ENCODE results near the gene QSOX2. TPM values are rescaled to one million over a fixed set of nuclear protein-coding genes. Genes with fewer than 3 reads are reported as not detected.

Gene QSOX2
- polyA plus RNA-seq (ENCODE audit: insufficient read depth in 1 of 5, insufficient read length in 5 of 5, low replicate concordance in 1 of 5): 10 to 100 TPM in 4 of 5 donors, 1 to 10 TPM in 1; 9.1 to 12.5 (median 11.9) TPM
- long read RNA-seq, donor 1, full-length matches to known transcripts: 3 of 3 reads
- long read RNA-seq, donor 1, partial matches to known transcripts: 0 of 3 reads
- long read RNA-seq, donor 1, other reads (novel, unspliced or antisense): 0 of 3 reads
- long read RNA-seq, donor 2, full-length matches to known transcripts: 1 of 1 reads
- long read RNA-seq, donor 2, partial matches to known transcripts: 0 of 1 reads
- long read RNA-seq, donor 2, other reads (novel, unspliced or antisense): 0 of 1 reads
- long read RNA-seq, donor 3, full-length matches to known transcripts: 1 of 1 reads
- long read RNA-seq, donor 3, partial matches to known transcripts: 0 of 1 reads
- long read RNA-seq, donor 3, other reads (novel, unspliced or antisense): 0 of 1 reads
- long read RNA-seq, donor 4: 0 reads
- long read RNA-seq, donor 5, full-length matches to known transcripts: 3 of 3 reads
- long read RNA-seq, donor 5, partial matches to known transcripts: 0 of 3 reads
- long read RNA-seq, donor 5, other reads (novel, unspliced or antisense): 0 of 3 reads
- long read RNA-seq, donor 6, full-length matches to known transcripts: 3 of 3 reads
- long read RNA-seq, donor 6, partial matches to known transcripts: 0 of 3 reads
- long read RNA-seq, donor 6, other reads (novel, unspliced or antisense): 0 of 3 reads
- long read RNA-seq, donor 7, full-length matches to known transcripts: 1 of 1 reads
- long read RNA-seq, donor 7, partial matches to known transcripts: 0 of 1 reads
- long read RNA-seq, donor 7, other reads (novel, unspliced or antisense): 0 of 1 reads
- long read RNA-seq, donor 8: 0 reads

GRCh38 chr9:136245219-136246150, at the start of gene QSOX2:
QSOX2 (minus strand) TSS chr9:136245812; CDS start chr9:136245803, 9 bp downstream.
- DNase-seq: peak; percentile 70 to 74

- DNase-seq: no peak
Measured at GRCh38 chr9:136295055-136295454, 49.4 kb upstream of the QSOX2 start.

GRCh38 chr9:136294437-136294836, 48.8 kb upstream of the QSOX2 start:
- no peak for DNase-seq

GRCh38 chr9:136293476-136294077, 48.0 kb upstream of the QSOX2 start:
- DNase-seq: no peak

- no peak for DNase-seq
Measured at GRCh38 chr9:136292591-136293448, 47.2 kb upstream of the QSOX2 start.

- no peak for DNase-seq
Measured at GRCh38 chr9:136292026-136292538, 46.5 kb upstream of the QSOX2 start.

- no peak for DNase-seq
Measured at GRCh38 chr9:136291306-136292025, 45.9 kb upstream of the QSOX2 start.

- DNase-seq: no peak
Measured at GRCh38 chr9:136290508-136291000, 44.9 kb upstream of the QSOX2 start.

GRCh38 chr9:136289651-136290507, 44.3 kb upstream of the QSOX2 start:
- DNase-seq: no peak

- DNase-seq: no peak
Measured at GRCh38 chr9:136287960-136288753, 42.5 kb upstream of the QSOX2 start.

GRCh38 chr9:136286987-136287379, 41.4 kb upstream of the QSOX2 start:
- no peak for DNase-seq

- no peak for DNase-seq
Measured at GRCh38 chr9:136286359-136286986, 40.9 kb upstream of the QSOX2 start.

- DNase-seq: no peak
Measured at GRCh38 chr9:136285501-136286358, 40.1 kb upstream of the QSOX2 start.

GRCh38 chr9:136284951-136285350, 39.3 kb upstream of the QSOX2 start:
- DNase-seq: no peak

- no peak for DNase-seq
Measured at GRCh38 chr9:136284311-136284710, 38.7 kb upstream of the QSOX2 start.

All from right lung (tissue), 10 donors.